ENCODE data around the gene ROCK1. TPM values are rescaled to one million over a fixed set of nuclear protein-coding genes. Genes with fewer than 3 reads are reported as not detected.

The ROCK1 gene
- total RNA-seq, 1 experiment from 2014 or later = 36.2 TPM

GRCh38 chr18:21090680-21091079 lies 20.9 kb downstream of the ROCK1 start:
- ChIA-PET CTCF (no interaction called here), POLR2A (no interaction called here)
- intact Hi-C loops (cut with micrococcal nuclease; ENCODE audit: unreplicated experiment) = no loop called here

GRCh38 chr18:21085579-21086166 lies 25.9 kb downstream of the ROCK1 start:
- BruUV-seq (replicated peaks) = no TSS peak
- no peak for ATAC-seq
- TF ChIP-seq REST (IDR thresholded peaks at IDR 0.05; ENCODE audit: insufficient read depth in 1 of 2, low read depth in 2 of 2, low read length in 1 of 2) = no peak
- no peak for TF ChIP-seq TCF7L2 (IDR thresholded peaks at IDR 0.05; ENCODE audit: low read depth, low read length)
- no peak for TF ChIP-seq POLR2AphosphoS5 (IDR thresholded peaks at IDR 0.05; ENCODE audit: low read depth, low read length)
- no peak for TF ChIP-seq CTCF (IDR thresholded peaks at IDR 0.05)
- no peak for TF ChIP-seq SIN3A (IDR thresholded peaks at IDR 0.05; ENCODE audit: borderline replicate concordance, insufficient read depth, low read depth, low read length)
- no peaks in the 10 kb centered on the region for H3K27me3 ChIP-seq (ENCODE audit: control insufficient read depth, insufficient read depth, low read length)
- in situ Hi-C loops (cut with HindIII; ENCODE audit: low pct_unique_long_range_greater_than_20kb, low sequenced_read_pairs) = no loop called here
- H3K9me3 ChIP-seq (ENCODE audit: control insufficient read depth, insufficient read depth, low read depth, low read length) = peaks cover 6% of the 10 kb centered on the region; the same call in 1 of the 2 replicates
- no peaks in the 10 kb centered on the region for H3K36me3 ChIP-seq (ENCODE audit: control insufficient read depth, insufficient read depth, low read length)
- intact Hi-C loops (cut with micrococcal nuclease; ENCODE audit: unreplicated experiment) = loop anchor here (2.0 kb wide), 1 partner anchor 25 kb away; the partner anchor contains the start of gene ROCK1
- no peak overlapping the region for H3K4me3 ChIP-seq (ENCODE audit: low read depth in 2 of 2, low read length in 2 of 2)
- no peak for DNase-seq (ENCODE audit: low read depth, low spot score)
- ChIA-PET POLR2A (interaction anchor here (0.6 kb wide), 1 partner anchor 15 kb away, joined by 7 read pairs; no protein-coding TSS in a partner anchor), CTCF (no interaction called here)
- no peaks in the 10 kb centered on the region for H3K4me1 ChIP-seq (ENCODE audit: control insufficient read depth, insufficient read depth, low read length)
- no peak overlapping the region for H3K27ac ChIP-seq (ENCODE audit: low read length)

More at GRCh38 chr18:21090680-21091079, 20.9 kb downstream of the ROCK1 start:
- Histone ChIP-seq H3K4me3 (ENCODE audit: low read depth in 2 of 2, low read length in 2 of 2) (no peak overlapping the region), H3K36me3 (ENCODE audit: control insufficient read depth, insufficient read depth, low read length) (no peaks in the 10 kb centered on the region), H3K27ac (ENCODE audit: low read length) (no peak overlapping the region), H3K9me3 (ENCODE audit: control insufficient read depth, insufficient read depth, low read depth, low read length) (no peaks in the 10 kb centered on the region), H3K4me1 (ENCODE audit: control insufficient read depth, insufficient read depth, low read length) (no peaks in the 10 kb centered on the region), H3K27me3 (ENCODE audit: control insufficient read depth, insufficient read depth, low read length) (no peaks in the 10 kb centered on the region)
- DNase-seq (ENCODE audit: low read depth, low spot score) (no peak), ATAC-seq (no peak)
- no peak for TF ChIP-seq CTCF (IDR thresholded peaks at IDR 0.05)
- TF ChIP-seq TCF7L2 (IDR thresholded peaks at IDR 0.05; ENCODE audit: low read depth, low read length) = no peak
- no peak for TF ChIP-seq POLR2AphosphoS5 (IDR thresholded peaks at IDR 0.05; ENCODE audit: low read depth, low read length)
- TF ChIP-seq SIN3A (IDR thresholded peaks at IDR 0.05; ENCODE audit: borderline replicate concordance, insufficient read depth, low read depth, low read length) = no peak
- TF ChIP-seq REST (IDR thresholded peaks at IDR 0.05; ENCODE audit: insufficient read depth in 1 of 2, low read depth in 2 of 2, low read length in 1 of 2) = no peak
- in situ Hi-C loops (cut with HindIII; ENCODE audit: low pct_unique_long_range_greater_than_20kb, low sequenced_read_pairs) = no loop called here
- BruUV-seq (replicated peaks) = no TSS peak

All from Panc1 (cell line).